Heart left ventricle (tissue), 13 donors: Measurements from ENCODE around the gene TBL1X.

Experiments
- POLR2A ChIP-seq, 2 donors: fragments of 450-650 bp; IDR thresholded peaks; one replicate each; pipeline ENCODE4 v1.6.1; 2017; ENCODE audit warnings: antibody characterized with exemption in 2 of 2, mild to moderate bottlenecking in 2 of 2, moderate library complexity in 2 of 2
- TF ChIP-seq, protein P1 (sequence below), 12 donors: fragments of 200-600 bp; sonication (generic) in 4 of 12; IDR thresholded peaks; one replicate each; pipeline versions ENCODE4 v1.5.0 to v1.8.0; 2018 to 2022; ENCODE audit warnings: antibody characterized with exemption in 12 of 12, mild to moderate bottlenecking in 5 of 12
- donor health status: ischemic (EF 13 %, LVEDD 7.1; RV severe dilation, severe dysfunction).
- donor health status: DM: no; HTN: yes; CAD: no.
- donor health status: DM: no; HTN: no; CAD: no.
- donor health status: ischemic (EF 25% LVEDD 6.9; RV normal size, moderate dysfunction).
- donor health status: ischemic (EF 25% LVEDD 5.7; RV mildly dilated, moderate dysfunction).
- donor health status: ischemic (EF 35%, LVEDD 5.7; RV mildly dilated, moderate dysfunction).
- donor health status: nonischemic (EF 11% LVEDD 7.7; RV severe dilation, severe dysfunction).
- donor health status: DM: yes; HTN: yes; CAD: no.
- donor health status: PGD.
- donor health status: ischemic (EF 29% LVEDD 5.4; RV normal size, mild dysfunction).
- donor health status: nonischemic (EF 23%, LVEDD 6.1; RV moderate dilation, normal function).

DNA sequence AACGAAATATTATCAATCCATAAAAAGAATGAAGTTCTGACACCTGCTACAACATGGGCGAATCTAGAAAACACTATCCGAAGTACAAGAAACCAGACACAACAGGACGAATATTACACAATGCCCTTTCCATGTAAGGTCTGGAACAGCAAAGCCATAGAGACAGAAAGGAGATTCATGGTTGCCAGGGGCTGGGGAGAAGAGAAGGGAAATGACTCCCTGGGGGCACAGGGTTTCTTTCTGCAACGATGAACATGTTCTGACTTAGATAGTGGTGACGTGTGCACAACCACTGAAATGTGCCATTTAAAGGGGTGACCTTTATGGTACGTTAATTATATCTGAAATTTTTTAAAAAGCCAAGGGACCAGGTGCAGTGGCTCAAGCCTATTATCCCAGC lies 272.5 kb downstream of the TBL1X start:
- TF ChIP-seq, protein P1, sequence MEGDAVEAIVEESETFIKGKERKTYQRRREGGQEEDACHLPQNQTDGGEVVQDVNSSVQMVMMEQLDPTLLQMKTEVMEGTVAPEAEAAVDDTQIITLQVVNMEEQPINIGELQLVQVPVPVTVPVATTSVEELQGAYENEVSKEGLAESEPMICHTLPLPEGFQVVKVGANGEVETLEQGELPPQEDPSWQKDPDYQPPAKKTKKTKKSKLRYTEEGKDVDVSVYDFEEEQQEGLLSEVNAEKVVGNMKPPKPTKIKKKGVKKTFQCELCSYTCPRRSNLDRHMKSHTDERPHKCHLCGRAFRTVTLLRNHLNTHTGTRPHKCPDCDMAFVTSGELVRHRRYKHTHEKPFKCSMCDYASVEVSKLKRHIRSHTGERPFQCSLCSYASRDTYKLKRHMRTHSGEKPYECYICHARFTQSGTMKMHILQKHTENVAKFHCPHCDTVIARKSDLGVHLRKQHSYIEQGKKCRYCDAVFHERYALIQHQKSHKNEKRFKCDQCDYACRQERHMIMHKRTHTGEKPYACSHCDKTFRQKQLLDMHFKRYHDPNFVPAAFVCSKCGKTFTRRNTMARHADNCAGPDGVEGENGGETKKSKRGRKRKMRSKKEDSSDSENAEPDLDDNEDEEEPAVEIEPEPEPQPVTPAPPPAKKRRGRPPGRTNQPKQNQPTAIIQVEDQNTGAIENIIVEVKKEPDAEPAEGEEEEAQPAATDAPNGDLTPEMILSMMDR (IDR thresholded peaks at IDR 0.05): no peak
- TF ChIP-seq POLR2A (IDR thresholded peaks at IDR 0.05): no peak
